HG02852 (cell line): Measurements from ENCODE around the gene ROBO1.
"Not testable (repeated sequence)": the region's sequence is repeated elsewhere in the genome, so short reads cannot be mapped to it uniquely, and the experiment has no call there.

ENCODE experiments used
- ATAC-seq: cut with Tn5 transposase; IDR thresholded peaks from one replicate; pipeline ENCODE4 v1.9.1; 2021; ENCODE audit warnings: mild to moderate bottlenecking, moderate library complexity; ENCODE audit not compliant: unreplicated experiment

Gene ROBO1

DNA sequence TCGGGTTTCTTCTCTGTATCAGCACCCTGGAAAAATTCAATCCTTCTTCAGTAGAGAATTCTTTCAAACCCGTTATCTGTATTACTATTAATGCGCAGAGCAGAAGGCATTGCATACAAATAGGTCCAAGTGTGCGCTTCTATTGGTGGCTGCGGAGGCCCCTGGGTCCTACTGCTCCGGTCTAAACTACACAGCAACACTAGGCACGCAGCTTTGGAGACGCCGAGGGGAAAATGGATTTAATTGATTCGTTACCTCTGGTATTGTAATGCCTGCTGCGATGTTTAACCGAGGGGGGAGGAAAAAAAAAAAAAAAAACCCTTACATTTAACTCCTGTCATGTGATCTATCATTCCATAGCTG, at the start of gene ROBO1:
Gene ROBO1, minus strand, starts transcription at position 94 of the 363 bp plus-strand sequence.
- no peak for ATAC-seq

DNA sequence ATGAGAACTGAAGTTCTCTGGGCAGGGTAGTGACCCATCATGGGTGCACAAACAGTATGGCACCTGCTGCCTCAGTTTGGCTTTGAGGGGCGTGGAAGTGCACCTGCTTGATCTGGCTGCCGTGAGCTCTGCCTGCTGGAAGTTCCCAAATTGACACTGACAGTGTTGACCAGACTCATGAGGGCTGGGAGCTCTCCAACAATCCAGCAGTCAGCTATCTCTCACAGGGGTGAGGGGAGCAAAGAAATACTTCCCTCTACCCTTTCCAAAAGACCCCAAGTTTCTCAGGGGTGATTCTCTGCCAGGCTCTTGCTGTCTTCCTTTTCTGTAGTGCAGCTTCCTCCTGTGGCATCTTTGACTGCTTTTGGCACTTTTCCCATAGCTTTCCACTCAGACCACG, 49.4 kb upstream of the ROBO1 start:
- ATAC-seq: no peak

- ATAC-seq: no peak
Measured at GRCh38 chr3:79815478-79815877, 47.7 kb upstream of the ROBO1 start.

GRCh38 chr3:79810581-79810980, 42.8 kb upstream of the ROBO1 start:
- ATAC-seq: no peak

DNA sequence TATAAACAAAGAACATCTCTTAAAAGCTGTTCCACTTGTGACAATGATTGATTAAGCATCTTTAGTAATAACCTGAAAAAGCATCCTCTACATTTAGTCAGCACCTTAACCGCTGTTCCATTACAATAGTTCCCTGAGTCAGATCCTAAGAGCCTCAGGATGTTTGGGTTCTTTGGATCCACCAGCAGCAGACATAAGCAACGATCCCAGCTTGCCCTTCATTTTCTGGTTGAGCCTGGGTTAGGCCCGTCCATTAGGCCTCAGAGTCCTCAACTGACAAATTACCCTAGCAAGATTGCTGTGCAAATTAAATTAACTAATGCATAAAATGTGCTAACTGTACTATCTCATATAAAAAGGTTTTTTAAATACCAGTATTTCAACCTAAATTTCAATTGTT, 42.3 kb upstream of the ROBO1 start:
- no peak for ATAC-seq

- ATAC-seq: no peak
Measured at GRCh38 chr3:79809106-79809505, 41.3 kb upstream of the ROBO1 start.

- no peak for ATAC-seq
Measured at GRCh38 chr3:79808515-79808914, 40.7 kb upstream of the ROBO1 start.

DNA sequence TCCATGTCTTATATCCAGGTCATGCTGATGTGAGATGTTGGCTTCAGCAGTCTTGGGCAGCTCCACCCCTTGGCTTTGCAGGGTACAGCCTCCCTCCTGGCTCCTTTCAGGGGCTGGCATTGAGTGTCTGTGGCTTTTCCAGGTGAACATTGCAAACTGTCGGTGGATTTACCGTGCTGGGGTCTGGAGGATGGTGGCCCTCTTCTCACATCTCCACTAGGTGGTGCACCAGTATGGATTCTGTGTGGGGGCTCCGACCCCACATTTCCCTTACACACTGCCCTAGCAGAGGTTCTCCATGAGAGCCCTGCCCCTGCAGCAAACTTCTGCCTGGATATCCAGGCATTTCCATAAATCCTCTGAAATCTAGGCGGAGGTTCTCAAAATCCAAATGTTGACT, 22.4 kb upstream of the ROBO1 start:
- not testable (repeated sequence) for ATAC-seq

DNA sequence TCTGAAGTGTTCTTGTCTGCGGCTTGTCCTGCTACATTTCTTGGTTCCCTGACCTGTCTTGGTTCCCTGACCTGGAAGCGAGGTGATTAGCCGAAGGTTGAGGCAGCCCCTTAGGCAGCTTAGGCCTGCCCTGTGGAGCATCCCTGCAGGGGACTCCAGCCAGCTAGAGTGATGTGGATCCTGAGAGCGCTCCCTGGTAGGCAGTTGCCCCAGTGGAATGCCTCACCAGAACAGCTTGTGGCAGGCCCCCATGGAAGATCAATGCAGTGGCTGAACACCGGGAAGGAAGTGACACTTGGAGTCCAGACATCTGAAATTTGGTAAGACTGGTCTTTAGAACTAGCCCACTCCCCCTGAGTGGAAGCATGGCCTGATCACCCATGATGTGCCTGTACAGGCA, 5.5 kb upstream of the ROBO1 start:
- no peak for ATAC-seq

- ATAC-seq: no peak
Measured at GRCh38 chr3:79769229-79769628, 1.4 kb upstream of the ROBO1 start.

- ATAC-seq: no peak
Measured at GRCh38 chr3:79767194-79767904, 449 bp downstream of the ROBO1 start.

- no peak for ATAC-seq
Measured at GRCh38 chr3:79766496-79767193, 1.2 kb downstream of the ROBO1 start.

DNA sequence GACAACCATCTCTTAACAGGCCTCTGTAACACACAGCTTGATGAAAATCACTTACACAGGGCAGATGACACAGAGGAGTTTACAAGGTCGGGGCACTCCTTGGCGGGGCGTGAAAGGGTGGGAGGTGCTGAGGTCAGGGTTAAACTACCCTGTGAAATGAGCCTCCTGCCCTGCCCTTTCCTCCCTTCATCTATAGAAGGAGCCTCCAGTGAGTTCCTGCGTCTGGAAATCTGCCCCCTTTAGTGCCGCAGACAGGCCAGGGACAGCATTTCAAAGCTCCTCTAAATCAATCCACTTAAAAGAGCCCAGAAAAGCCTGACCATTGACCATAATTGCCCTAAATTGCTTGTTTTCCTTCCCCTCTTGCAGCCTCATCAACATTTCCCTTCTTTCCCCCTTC, 1.9 kb downstream of the ROBO1 start:
- ATAC-seq: no peak

DNA sequence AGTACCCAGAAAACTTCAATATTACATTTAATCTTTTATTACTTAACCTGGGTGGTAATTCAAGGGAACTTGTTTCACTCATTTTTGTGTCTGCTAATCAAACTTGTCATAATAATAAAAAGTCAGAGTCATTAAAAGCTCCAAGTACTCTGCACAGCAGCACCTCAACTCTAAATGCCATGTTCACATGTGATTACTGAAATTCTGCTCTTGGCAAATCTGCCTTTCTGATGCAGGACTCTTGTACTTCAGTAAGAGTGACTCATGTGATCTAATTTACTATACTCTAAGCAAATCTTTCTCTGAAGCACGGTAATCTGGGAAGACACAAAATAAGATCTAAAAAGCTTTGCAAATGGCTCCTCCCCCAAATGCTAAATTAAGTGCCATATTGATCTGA, 6.4 kb downstream of the ROBO1 start:
- no peak for ATAC-seq

DNA sequence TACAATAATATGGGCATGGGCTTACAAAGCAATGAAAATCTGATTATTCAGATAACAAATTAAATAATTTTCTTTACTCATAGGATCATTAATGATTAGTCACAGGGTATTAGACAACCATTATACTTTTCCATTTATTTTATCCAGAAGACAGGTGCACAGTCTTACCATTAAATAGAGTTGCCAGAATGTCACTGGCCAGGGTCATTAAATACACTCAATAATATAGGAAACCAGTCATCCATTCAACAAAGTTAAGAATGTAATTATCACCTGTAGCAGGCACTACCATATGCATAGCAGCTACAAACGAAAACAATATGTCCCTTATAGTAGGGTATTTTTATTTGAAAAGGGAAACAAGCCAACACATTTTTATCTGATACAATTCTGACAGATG, 16.1 kb downstream of the ROBO1 start:
- ATAC-seq: no peak

DNA sequence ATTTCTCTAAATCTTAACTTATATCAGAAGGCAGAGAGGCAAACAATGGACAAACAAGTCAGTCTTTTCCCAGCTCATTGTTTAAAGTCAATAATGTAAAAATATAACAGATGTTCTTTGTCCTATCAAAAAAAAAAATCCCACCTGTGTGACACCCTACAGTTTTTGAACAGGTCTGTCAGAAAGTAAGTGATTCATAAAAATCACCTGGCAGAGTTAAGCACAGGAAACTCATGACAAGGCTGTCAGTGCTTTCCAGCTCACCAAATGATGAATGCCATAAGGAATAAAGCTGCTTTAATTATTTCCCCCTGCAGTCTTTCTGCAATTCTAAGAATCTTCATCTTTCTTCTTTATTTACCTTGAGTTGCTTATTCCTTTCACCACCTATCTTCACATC, 30.3 kb downstream of the ROBO1 start:
- ATAC-seq: no peak

- no peak for ATAC-seq
Measured at GRCh38 chr3:79729096-79729495, 38.7 kb downstream of the ROBO1 start.

- ATAC-seq: no peak
Measured at GRCh38 chr3:79726786-79727185, 41.0 kb downstream of the ROBO1 start.

- no peak for ATAC-seq
Measured at GRCh38 chr3:79724206-79724605, 43.6 kb downstream of the ROBO1 start.

GRCh38 chr3:79690072-79690471, 77.7 kb downstream of the ROBO1 start:
- ATAC-seq: no peak

- ATAC-seq: no peak
Measured at GRCh38 chr3:79685108-79685507, 82.7 kb downstream of the ROBO1 start.

DNA sequence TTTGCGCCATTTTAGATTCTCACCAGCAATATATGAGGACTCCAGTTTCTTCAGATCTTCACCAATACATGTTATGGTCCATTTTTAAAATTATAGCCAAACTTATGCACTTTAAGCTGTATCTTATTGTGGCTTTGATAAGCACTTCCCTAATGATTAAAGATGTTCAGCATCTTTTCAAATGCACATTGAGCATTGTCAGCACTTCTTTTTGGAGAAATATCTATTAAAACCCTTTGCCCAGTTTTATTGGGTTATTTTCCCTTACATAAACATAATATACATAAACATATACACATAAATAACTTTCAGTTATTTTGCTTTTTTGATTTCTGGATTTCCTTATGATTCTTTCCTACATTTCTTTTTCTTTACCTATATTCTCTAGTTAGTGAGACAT, 83.8 kb downstream of the ROBO1 start:
- no peak for ATAC-seq

DNA sequence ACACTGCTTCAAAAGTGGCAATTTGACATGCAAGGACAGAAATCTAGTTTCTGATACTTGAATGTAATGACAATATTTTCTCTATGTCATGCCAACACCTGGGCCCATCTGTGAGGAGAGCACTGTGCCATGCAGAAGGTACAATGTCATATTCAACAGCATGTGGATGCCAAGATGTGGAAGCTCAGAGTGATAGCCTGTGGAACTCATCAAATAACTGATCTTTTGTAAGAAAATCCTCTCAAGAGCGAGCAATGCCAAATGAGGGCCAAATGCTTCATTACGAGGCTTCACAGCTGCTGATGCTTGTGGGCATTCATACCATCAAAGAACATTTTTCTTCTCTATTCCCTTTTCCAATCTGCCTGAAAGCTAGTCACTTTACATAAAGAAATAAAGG, 95.1 kb downstream of the ROBO1 start:
- no peak for ATAC-seq
